GM18868 (cell line): ENCODE results near the gene CCDC3.
"Not testable (repeated sequence)": the region's sequence is repeated elsewhere in the genome, so short reads cannot be mapped to it uniquely, and the experiment has no call there.

Experiments used
- ATAC-seq: cut with Tn5 transposase; IDR thresholded peaks from one replicate; pipeline ENCODE4 v1.9.1; 2021; ENCODE audit warnings: mild to moderate bottlenecking, moderate library complexity; ENCODE audit not compliant: unreplicated experiment

CCDC3 gene

DNA sequence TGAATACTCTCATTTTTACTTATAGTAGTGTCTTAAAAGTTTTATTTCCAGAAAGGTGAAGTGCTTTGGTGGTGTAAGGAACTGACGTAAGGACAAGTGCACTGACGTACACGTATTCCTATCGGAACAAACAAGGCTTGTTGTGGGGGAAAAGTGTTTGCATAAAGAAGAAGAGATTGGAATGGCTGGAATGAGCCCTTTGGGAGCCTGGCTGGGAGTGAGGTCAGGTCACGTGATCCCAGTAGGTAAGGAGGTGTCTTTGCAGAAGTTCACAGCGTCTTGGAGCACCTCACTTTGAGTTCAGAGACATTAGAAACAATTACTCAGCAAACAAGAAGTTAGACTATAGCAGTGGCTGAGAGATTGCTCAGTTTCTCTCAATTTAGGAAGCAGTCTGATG lies 104.2 kb downstream of the CCDC3 start:
- no peak for ATAC-seq

DNA sequence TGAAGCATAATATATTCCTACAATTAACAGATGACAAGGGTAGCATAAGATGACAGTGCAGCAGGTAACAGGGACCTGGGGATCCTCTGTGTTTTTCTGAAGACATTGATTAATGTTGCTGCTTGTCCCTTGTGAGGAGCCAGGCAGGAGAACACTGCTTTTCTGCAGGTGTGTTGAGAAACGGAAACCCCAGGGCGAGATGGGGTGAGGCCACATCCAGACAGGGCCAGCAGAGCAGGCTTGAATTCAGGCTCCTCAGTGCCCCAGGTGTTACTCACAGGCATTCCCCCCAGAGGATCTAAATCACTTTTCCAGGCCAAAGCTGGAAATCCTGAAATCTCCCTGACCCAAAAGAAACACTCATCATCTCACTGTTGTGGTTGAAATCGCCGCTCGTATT lies 105.3 kb downstream of the CCDC3 start:
- ATAC-seq: no peak

- no peak for ATAC-seq
Observed at GRCh38 chr10:12892924-12893323, 108.6 kb downstream of the CCDC3 start.

DNA sequence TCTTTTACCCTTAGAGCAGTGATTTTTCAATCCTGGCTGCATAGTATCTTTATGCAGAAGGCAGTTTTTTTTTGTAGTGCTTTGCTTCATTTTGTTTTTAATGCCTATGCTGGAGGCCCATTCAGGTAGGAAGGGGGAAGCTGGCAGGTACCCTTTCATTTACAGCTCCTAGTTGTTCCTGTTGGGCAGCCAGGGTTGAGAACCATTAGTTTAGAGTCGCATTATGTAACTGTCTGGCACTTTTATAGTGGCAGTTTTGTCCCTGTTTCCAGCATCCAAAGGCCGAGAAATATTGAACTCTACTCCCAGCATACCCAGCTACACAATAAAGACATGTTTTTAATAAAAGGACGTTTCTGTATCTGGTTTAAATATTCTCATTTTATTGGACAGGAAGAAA lies 110.6 kb downstream of the CCDC3 start:
- ATAC-seq: no peak

GRCh38 chr10:12888470-12888869 lies 113.0 kb downstream of the CCDC3 start:
- no peak for ATAC-seq

DNA sequence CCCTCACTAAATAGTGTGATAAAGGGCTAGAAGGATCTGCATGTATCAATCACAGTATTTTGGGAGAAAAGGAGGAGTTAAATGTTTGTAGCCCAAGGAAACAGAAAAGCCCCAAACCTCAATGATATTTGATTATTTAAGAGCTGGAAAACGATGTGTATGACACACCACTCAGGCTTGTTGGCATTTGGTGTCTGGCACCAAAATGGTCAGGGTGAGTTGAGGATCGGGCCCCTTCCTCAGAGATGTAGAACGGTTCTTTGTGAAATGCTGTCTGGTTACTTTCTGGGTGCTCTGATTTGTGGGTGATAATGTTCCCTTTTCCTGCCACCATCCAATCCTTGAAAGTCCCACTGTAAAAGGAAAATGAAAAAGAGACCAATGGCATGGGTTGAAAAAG lies 113.7 kb downstream of the CCDC3 start:
- no peak for ATAC-seq

DNA sequence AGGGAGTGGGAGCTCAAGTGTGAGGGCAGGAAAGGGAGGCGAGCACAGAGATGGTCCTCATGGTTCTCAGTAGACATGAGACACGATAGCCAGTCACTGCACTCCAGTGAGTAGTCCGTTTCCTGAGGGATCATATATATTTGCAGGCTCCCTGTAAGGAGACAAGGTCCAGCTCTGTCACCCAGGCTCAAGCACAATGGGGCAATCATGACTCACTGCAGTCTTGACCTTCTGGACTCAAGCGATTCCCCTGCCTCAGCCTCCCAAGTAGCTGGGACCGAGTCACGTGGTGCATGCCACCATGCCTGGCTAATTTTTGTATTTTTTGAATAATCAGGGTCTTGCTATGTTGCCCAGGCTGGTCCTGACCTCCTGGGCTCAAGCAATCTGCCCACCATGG lies 116.7 kb downstream of the CCDC3 start:
- no peak for ATAC-seq

DNA sequence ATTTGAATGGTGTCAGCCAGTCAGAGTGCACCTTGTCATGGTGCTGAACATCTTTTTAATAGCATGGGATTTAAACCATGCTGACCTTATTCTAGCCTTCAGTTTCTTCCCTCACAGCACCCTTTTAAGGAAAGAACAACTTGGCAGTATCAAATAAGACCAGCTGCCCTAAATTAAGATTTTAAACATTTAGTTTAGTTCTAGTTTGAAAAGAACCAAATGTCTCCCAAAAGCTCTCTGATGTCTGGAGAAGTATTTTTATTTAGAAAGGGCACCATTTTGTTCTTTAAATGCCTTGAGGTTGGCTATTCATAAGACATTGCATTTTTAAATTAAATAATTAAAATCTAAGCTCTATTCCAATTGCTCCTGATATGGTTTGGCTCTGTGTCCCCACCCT lies 121.1 kb downstream of the CCDC3 start:
- ATAC-seq: no peak

- no peak for ATAC-seq
Observed at GRCh38 chr10:12877150-12877549, 124.4 kb downstream of the CCDC3 start.

- no peak for ATAC-seq
Observed at GRCh38 chr10:12876266-12876665, 125.2 kb downstream of the CCDC3 start.

DNA sequence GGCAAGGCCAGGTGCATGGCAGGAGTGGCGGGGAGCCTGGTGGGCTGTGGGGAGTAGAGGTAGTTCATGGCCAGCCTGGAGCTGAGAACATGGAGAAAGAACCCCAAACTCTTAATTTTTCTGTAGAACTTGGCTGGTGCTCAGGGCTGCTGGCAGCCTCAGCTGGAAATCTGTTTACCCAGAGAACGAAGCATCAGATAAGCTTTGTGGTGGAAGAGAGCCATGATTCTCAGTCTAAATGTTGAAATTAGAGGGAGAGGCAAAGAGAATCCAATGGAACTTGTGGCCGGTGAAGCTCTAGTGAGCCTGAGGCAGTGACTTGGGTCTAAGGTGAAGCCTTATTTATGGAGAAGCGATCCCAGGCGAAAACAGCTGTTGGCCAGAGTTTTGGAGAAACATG lies 126.4 kb downstream of the CCDC3 start:
- ATAC-seq: no peak

DNA sequence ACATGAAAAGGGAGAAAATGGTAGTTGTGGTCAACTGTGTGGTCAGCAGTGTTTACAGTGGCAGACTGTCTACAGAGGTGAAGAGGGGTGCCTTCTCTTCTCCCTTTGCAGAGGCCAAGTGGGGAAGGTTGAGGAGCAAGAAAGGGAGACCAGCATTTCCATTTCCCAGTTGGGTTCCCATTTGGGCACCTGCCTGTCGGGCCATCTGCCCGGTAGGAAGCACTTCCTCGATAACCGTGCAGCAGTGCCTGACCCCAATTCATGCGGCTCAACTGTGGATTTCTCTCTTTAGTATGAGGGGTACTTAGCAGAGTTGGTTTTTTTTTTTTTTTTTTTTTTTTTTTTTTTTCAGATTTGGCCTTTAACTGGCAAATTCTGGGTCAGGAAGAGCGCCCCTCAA lies 127.0 kb downstream of the CCDC3 start:
- ATAC-seq: no peak

- ATAC-seq: no peak
Observed at GRCh38 chr10:12873172-12873571, 128.3 kb downstream of the CCDC3 start.

DNA sequence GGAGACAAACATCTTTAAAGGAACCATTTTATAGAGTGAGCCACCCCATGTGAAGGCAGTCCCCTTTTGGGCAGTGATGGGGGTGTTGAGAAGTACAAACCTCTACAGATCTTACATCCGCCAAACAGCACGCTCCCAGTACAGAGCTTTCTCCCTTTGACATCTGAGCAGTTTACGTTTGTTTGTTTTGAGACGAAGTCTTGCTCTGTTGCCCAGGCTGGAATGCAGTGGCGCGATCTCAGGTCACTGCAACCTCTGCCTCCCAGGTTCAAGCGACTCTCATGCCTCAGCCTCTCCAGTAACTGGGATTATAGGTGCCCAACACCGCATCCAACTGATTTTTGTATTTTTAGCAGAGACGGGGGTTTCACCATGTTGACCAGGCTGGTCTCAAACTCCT lies 128.9 kb downstream of the CCDC3 start:
- ATAC-seq: no peak

GRCh38 chr10:12869427-12869826 lies 132.1 kb downstream of the CCDC3 start:
- ATAC-seq: no peak

DNA sequence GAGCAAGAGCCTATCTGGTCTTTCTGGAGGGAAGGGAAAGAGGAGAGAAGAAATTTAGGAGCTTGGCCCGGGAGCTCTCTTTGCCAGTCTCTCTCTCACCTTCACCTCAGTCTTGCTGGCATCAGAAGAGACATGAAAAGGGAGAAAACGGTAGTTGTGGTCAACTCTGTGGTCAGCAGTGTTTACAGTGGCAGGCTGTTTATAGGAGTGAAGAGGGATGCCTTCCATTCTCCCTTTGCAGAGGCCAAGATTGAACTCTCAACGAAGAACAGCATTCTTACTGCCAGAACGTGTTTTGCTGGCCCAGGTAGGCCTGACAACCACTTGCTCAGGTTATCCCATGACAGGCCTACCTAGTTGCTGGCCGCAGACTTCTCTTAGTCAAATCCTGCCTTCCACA lies 133.3 kb downstream of the CCDC3 start:
- no peak for ATAC-seq

GRCh38 chr10:12865515-12865914 lies 136.0 kb downstream of the CCDC3 start:
- not testable (repeated sequence) for ATAC-seq

GRCh38 chr10:12862459-12862858 lies 139.1 kb downstream of the CCDC3 start:
- ATAC-seq: no peak

DNA sequence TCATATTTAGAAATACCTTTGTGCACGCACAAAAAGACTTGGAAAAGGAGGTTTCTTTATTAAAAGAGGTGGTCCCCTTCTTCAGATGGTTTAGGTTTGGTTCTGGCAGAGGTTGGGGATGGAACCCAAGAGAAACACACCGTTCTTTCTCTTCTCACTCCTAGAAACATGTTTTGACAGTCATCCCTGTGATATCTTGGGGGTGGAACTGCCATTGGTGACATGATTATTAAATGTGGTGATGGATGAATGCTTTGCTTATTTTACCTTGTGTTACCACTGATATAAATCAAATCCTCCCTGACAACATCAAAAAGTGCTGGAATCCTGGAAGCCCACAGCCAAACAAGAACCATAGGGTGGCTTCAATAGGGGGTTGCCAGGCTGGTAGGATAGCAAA lies 146.5 kb downstream of the CCDC3 start:
- no peak for ATAC-seq

GRCh38 chr10:12852687-12853086 lies 148.8 kb downstream of the CCDC3 start:
- no peak for ATAC-seq

DNA sequence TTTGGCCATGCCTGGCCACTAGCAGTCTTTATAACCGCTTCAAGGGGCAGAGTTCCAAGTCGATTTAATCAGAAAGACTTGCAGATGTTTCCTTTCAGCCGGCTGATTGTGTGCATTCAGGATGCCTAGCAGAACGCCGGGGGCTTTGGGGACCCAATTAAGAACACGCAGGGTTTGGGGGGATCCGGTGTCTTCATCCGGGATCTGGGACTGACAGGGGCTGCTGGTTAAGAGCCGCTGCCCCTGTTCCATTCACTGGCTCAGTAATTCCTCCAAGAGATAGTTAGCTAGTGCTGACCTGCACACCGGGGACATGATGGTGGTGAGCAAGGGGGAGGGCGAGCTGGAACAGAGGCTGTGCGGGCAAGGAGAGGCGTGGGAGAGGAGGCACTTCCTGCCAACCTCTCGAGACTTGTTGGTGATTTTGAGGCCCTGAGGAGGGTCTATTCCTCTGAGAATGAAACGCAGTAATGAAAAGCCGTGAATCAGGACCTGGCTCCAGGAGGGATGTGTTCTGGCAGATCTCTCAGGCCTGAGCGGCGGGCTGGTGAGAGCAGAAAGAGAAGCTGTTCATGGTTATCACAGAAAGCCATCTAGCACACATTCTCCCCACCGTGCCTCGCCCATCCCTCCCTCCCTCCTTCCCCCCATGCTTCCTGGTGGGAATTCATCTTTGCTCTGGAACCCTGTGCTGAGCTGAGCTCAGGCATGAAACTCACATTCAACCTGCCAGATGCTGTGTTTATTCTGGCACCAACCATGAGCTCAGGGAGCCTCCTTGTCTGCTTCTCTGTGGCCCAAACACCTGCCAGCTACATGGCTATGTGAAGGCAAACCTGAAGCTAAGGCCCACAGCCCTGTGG lies 152.0 kb downstream of the CCDC3 start:
- ATAC-seq: no peak

- ATAC-seq: no peak
Observed at GRCh38 chr10:12848439-12849173, 152.9 kb downstream of the CCDC3 start.
